Cerebellar nuclear complex (tissue), 1 donor: ENCODE data around the gene ASB7.

Experiments used
- DNase-seq, 2 experiments: peaks; one replicate each; lab custom pipeline; 2025; lab: John Stamatoyannopoulos, UW

ASB7 gene

GRCh38 chr15:100597862-100598261, 4.5 kb upstream of the ASB7 start:
- no peak for DNase-seq

- DNase-seq, result no peak
Measured at GRCh38 chr15:100598655-100599054, 3.7 kb upstream of the ASB7 start.

GRCh38 chr15:100601163-100601562, 1.2 kb upstream of the ASB7 start:
- DNase-seq, result no peak

- DNase-seq, result no peak
Measured at GRCh38 chr15:100601617-100602063, 749 bp upstream of the ASB7 start.

GRCh38 chr15:100602823-100603393, 519 bp downstream of the ASB7 start:
- DNase-seq, result no peak

GRCh38 chr15:100612539-100612938, 10.2 kb downstream of the ASB7 start:
- no peak for DNase-seq

- no peak for DNase-seq
Measured at GRCh38 chr15:100613208-100613607, 10.8 kb downstream of the ASB7 start.

- no peak for DNase-seq
Measured at GRCh38 chr15:100614336-100614735, 11.9 kb downstream of the ASB7 start.

GRCh38 chr15:100614918-100615317, 12.5 kb downstream of the ASB7 start:
- DNase-seq, result no peak

GRCh38 chr15:100615801-100616200, 13.4 kb downstream of the ASB7 start:
- DNase-seq, result no peak

GRCh38 chr15:100616700-100617099, 14.3 kb downstream of the ASB7 start:
- no peak for DNase-seq

- DNase-seq, result no peak
Measured at GRCh38 chr15:100623301-100623700, 20.9 kb downstream of the ASB7 start.

- DNase-seq, result peak; percentile 2 to 37
Measured at GRCh38 chr15:100627789-100628395, 25.5 kb downstream of the ASB7 start.

- DNase-seq, result no peak
Measured at GRCh38 chr15:100628746-100629145, 26.4 kb downstream of the ASB7 start.

GRCh38 chr15:100631831-100632230, 29.4 kb downstream of the ASB7 start:
- no peak for DNase-seq

GRCh38 chr15:100633763-100634075, 31.3 kb downstream of the ASB7 start:
- no peak for DNase-seq

GRCh38 chr15:100635406-100636071, 33.1 kb downstream of the ASB7 start:
- no peak for DNase-seq

- DNase-seq, result no peak
Measured at GRCh38 chr15:100638177-100638730, 35.9 kb downstream of the ASB7 start.

- no peak for DNase-seq
Measured at GRCh38 chr15:100642213-100642949, 40.0 kb downstream of the ASB7 start.

- DNase-seq, result no peak
Measured at GRCh38 chr15:100642950-100643338, 40.6 kb downstream of the ASB7 start.

- no peak for DNase-seq
Measured at GRCh38 chr15:100645671-100646070, 43.3 kb downstream of the ASB7 start.

GRCh38 chr15:100648951-100649350, 46.6 kb downstream of the ASB7 start:
- no peak for DNase-seq

- no peak for DNase-seq
Measured at GRCh38 chr15:100650685-100651084, 48.3 kb downstream of the ASB7 start.
